ENCODE data around the gene ANKFN1.

ANKFN1 gene

GRCh38 chr17:56521414-56522141 is 368.3 kb downstream of the ANKFN1 start:
- FAIRE-seq = no peak

GRCh38 chr17:56523042-56523441 is 369.8 kb downstream of the ANKFN1 start:
- FAIRE-seq = no peak

GRCh38 chr17:56528696-56529095 is 375.4 kb downstream of the ANKFN1 start:
- no peak for FAIRE-seq

- FAIRE-seq = no peak
Measured at GRCh38 chr17:56532926-56533325, 379.7 kb downstream of the ANKFN1 start.

GRCh38 chr17:56536766-56537165 is 383.5 kb downstream of the ANKFN1 start:
- no peak for FAIRE-seq

GRCh38 chr17:56540836-56541235 is 387.6 kb downstream of the ANKFN1 start:
- no peak for FAIRE-seq

GRCh38 chr17:56543280-56543679 is 390.0 kb downstream of the ANKFN1 start:
- FAIRE-seq = no peak

- no peak for FAIRE-seq
Measured at GRCh38 chr17:56545106-56545505, 391.8 kb downstream of the ANKFN1 start.

GRCh38 chr17:56545930-56546329 is 392.7 kb downstream of the ANKFN1 start:
- no peak for FAIRE-seq

- FAIRE-seq = no peak
Measured at GRCh38 chr17:56548661-56549060, 395.4 kb downstream of the ANKFN1 start.

GRCh38 chr17:56549501-56549900 is 396.2 kb downstream of the ANKFN1 start:
- no peak for FAIRE-seq

GRCh38 chr17:56557682-56558081 is 404.4 kb downstream of the ANKFN1 start:
- no peak for FAIRE-seq

- no peak for FAIRE-seq
Measured at GRCh38 chr17:56558088-56558487, 404.8 kb downstream of the ANKFN1 start.
